ENCODE results near the gene KLF14.

DNA sequence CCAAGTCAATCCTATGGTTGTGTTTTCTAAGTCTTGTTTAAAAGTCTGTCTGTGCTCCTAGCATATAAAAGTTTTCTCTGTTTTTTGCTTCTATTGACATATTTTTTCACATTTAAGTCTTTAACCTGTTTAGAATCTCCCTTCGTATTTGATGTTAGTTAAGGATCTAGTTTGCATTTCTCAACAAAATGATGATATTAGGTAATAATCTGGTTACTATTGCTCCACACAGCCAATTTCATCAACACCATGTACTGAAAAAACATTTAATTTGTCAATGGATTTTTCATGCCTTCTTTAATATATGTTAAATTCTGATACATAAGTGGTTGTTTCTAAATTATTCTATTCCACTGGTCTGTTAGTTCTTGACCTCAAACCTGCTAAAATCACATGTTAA, 30.2 kb downstream of the KLF14 start:
- TF ChIP-seq, protein P1, sequence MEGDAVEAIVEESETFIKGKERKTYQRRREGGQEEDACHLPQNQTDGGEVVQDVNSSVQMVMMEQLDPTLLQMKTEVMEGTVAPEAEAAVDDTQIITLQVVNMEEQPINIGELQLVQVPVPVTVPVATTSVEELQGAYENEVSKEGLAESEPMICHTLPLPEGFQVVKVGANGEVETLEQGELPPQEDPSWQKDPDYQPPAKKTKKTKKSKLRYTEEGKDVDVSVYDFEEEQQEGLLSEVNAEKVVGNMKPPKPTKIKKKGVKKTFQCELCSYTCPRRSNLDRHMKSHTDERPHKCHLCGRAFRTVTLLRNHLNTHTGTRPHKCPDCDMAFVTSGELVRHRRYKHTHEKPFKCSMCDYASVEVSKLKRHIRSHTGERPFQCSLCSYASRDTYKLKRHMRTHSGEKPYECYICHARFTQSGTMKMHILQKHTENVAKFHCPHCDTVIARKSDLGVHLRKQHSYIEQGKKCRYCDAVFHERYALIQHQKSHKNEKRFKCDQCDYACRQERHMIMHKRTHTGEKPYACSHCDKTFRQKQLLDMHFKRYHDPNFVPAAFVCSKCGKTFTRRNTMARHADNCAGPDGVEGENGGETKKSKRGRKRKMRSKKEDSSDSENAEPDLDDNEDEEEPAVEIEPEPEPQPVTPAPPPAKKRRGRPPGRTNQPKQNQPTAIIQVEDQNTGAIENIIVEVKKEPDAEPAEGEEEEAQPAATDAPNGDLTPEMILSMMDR (IDR thresholded peaks at IDR 0.05; ENCODE audit: insufficient read depth, low read length) = no peak
- no peak for TF ChIP-seq GABPA (IDR thresholded peaks at IDR 0.05; ENCODE audit: low read depth)
- no peak for TF ChIP-seq POLR2AphosphoS5 (IDR thresholded peaks at IDR 0.05; ENCODE audit: low read depth)
- TF ChIP-seq, protein P2, sequence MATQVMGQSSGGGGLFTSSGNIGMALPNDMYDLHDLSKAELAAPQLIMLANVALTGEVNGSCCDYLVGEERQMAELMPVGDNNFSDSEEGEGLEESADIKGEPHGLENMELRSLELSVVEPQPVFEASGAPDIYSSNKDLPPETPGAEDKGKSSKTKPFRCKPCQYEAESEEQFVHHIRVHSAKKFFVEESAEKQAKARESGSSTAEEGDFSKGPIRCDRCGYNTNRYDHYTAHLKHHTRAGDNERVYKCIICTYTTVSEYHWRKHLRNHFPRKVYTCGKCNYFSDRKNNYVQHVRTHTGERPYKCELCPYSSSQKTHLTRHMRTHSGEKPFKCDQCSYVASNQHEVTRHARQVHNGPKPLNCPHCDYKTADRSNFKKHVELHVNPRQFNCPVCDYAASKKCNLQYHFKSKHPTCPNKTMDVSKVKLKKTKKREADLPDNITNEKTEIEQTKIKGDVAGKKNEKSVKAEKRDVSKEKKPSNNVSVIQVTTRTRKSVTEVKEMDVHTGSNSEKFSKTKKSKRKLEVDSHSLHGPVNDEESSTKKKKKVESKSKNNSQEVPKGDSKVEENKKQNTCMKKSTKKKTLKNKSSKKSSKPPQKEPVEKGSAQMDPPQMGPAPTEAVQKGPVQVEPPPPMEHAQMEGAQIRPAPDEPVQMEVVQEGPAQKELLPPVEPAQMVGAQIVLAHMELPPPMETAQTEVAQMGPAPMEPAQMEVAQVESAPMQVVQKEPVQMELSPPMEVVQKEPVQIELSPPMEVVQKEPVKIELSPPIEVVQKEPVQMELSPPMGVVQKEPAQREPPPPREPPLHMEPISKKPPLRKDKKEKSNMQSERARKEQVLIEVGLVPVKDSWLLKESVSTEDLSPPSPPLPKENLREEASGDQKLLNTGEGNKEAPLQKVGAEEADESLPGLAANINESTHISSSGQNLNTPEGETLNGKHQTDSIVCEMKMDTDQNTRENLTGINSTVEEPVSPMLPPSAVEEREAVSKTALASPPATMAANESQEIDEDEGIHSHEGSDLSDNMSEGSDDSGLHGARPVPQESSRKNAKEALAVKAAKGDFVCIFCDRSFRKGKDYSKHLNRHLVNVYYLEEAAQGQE (IDR thresholded peaks at IDR 0.05; ENCODE audit: insufficient replicate concordance, low read depth) = no peak

Data from HL-60 (cell line).